GM12878 (cell line): ENCODE data around the gene SHROOM3. TPM values are rescaled to one million over a fixed set of nuclear protein-coding genes. Genes with fewer than 3 reads are reported as not detected.
A peak's percentile ranks its signal among the peaks of the same experiment; 100 is the strongest.

Source experiments
- ATAC-seq: fragments of 200-7000 bp; cut with Tn5 transposase; 3 replicates; pipeline ENCODE4 v1.9.1; 2020; ENCODE audit warnings: mild to moderate bottlenecking, moderate library complexity
- BruUV-seq: library from RNA; stranded (reverse); fragments of 400-500 nt; replicated peaks from 2 replicates; lab custom pipeline; 2021; lab: Mats Ljungman, UMichigan
- CTCF ChIA-PET: fragments of 300-600 bp; sonication (Branson Sonifier 250); formaldehyde crosslinking; extraction: SDS; loops from one replicate; lab custom pipeline; 2021; ENCODE audit warnings: inconsistent platforms; lab: Yijun Ruan, JAX
- POLR2A ChIA-PET: fragments of 350-600 bp; formaldehyde crosslinking; extraction: SDS; loops from one replicate; lab custom pipeline; 2021; ENCODE audit warnings: inconsistent platforms; lab: Charles Lee
- RAD21 ChIA-PET: fragments of 300-600 bp; sonication (Branson Sonifier 250); formaldehyde crosslinking; loops from one replicate; lab custom pipeline; 2023; ENCODE audit warnings: antibody characterized with exemption; ENCODE audit not compliant: unreplicated experiment; lab: Charles Lee
- SMC1A ChIA-PET: fragments of 300-600 bp; sonication (Branson Sonifier 250); formaldehyde crosslinking; loops from one replicate; lab custom pipeline; 2023; ENCODE audit not compliant: unreplicated experiment, uncharacterized antibody; lab: Charles Lee
- DNase-seq: peaks from one replicate; pipeline ENCODE4 v3.0.0-alpha.2; 2011; ENCODE audit warnings: low read depth, low spot score
- FAIRE-seq: peaks from 3 replicates; lab custom pipeline; 2011; peaks lifted over from hg19 to GRCh38; lab: Jason Lieb, UNC
- H2AFZ ChIP-seq: 2 replicates; pipeline ENCODE4 v1.6.0; 2011; ENCODE audit warnings: low read depth, low read length, control low read depth; ENCODE audit not compliant: control insufficient read depth
- H3K27ac ChIP-seq: 2 replicates; pipeline ENCODE4 v1.5.1; 2011; ENCODE audit warnings: control low read depth; ENCODE audit not compliant: control insufficient read depth, insufficient read depth
- H3K27me3 ChIP-seq, 2 experiments: replicated peaks in 1 of 2; 2 replicates each; pipeline versions ENCODE4 v1.6.0 to v1.6.1; 2011; ENCODE audit warnings: low read length in 1 of 2; ENCODE audit not compliant: control insufficient read depth in 2 of 2, insufficient read depth in 2 of 2
- H3K36me3 ChIP-seq, 2 experiments: 2 replicates each; pipeline ENCODE4 v1.5.1; 2011; ENCODE audit warnings: low read length in 1 of 2; ENCODE audit not compliant: control insufficient read depth in 2 of 2, insufficient read depth in 2 of 2
- H3K4me1 ChIP-seq: 2 replicates; pipeline ENCODE4 v1.6.1; 2011; ENCODE audit warnings: mild to moderate bottlenecking, low read length, moderate library complexity, mixed read lengths; ENCODE audit not compliant: control insufficient read depth, insufficient read depth
- H3K4me2 ChIP-seq: 2 replicates; pipeline ENCODE4 v1.6.0; 2011; ENCODE audit warnings: control low read depth; ENCODE audit not compliant: control insufficient read depth, insufficient read depth
- H3K4me3 ChIP-seq: fragments of 200-600 bp; sonication (generic); 2 replicates; pipeline ENCODE4 v1.5.1; 2016
- H3K79me2 ChIP-seq: 2 replicates; pipeline ENCODE4 v1.6.0; 2011; ENCODE audit warnings: low read length; ENCODE audit not compliant: control insufficient read depth, insufficient read depth
- H3K9ac ChIP-seq: 2 replicates; pipeline ENCODE4 v1.8.0; 2011; ENCODE audit warnings: low read length, control low read depth, mixed read lengths; ENCODE audit not compliant: control insufficient read depth, insufficient read depth
- H3K9me3 ChIP-seq: replicated peaks from 3 replicates; pipeline ENCODE4 v1.5.1; 2011; ENCODE audit warnings: mild to moderate bottlenecking, low read length; ENCODE audit not compliant: control insufficient read depth, insufficient read depth
- H4K20me1 ChIP-seq: 2 replicates; pipeline ENCODE4 v1.6.0; 2011; ENCODE audit not compliant: control insufficient read depth, insufficient read depth
- CHD4 ChIP-seq: fragments of 200-600 bp; sonication (generic); IDR thresholded peaks from 2 replicates; pipeline ENCODE4 v1.6.1; 2016; ENCODE audit warnings: mild to moderate bottlenecking
- NR2F1 ChIP-seq: fragments of 450-650 bp; conservative IDR thresholded peaks from 2 replicates; pipeline ENCODE4 v1.6.1; 2017; ENCODE audit warnings: mild to moderate bottlenecking
- PAX8 ChIP-seq: fragments of 450-650 bp; IDR thresholded peaks from 2 replicates; pipeline ENCODE4 v1.6.1; 2017; ENCODE audit warnings: mild to moderate bottlenecking, moderate library complexity
- POLR2A ChIP-seq: IDR thresholded peaks from 2 replicates; pipeline ENCODE4 v1.6.1; 2011; ENCODE audit warnings: low read depth, mild to moderate bottlenecking, low read length
- POLR2AphosphoS5 ChIP-seq: IDR thresholded peaks from 2 replicates; pipeline ENCODE4 v1.6.1; 2011; ENCODE audit warnings: mild to moderate bottlenecking, low read length, inconsistent platforms
- RCOR1 ChIP-seq: conservative IDR thresholded peaks from 2 replicates; pipeline ENCODE4 v1.6.1; 2012; ENCODE audit warnings: low read depth, low read length, improper control_type of control experiment
- SIX5 ChIP-seq: IDR thresholded peaks from 2 replicates; pipeline ENCODE4 v1.6.1; 2011; ENCODE audit warnings: mild to moderate bottlenecking, low read depth, low read length, moderate library complexity; ENCODE audit not compliant: severe bottlenecking
- TCF12 ChIP-seq: IDR thresholded peaks from 2 replicates; pipeline ENCODE4 v1.6.1; 2011; ENCODE audit warnings: low read depth, mild to moderate bottlenecking, low read length
- WGBS: methylation state at CpG from one replicate; pipeline ENCODE4 v1.1.6; 2016; ENCODE audit warnings: low lambda C conversion rate; ENCODE audit not compliant: insufficient replicate concordance, insufficient coverage; ENCODE audit errors: missing lambda C conversion rate; 5-methylcytosine and 5-hydroxymethylcytosine counted together
- in situ Hi-C: fragments of 300-500 bp; cut with MboI; formaldehyde crosslinking; loops from 9 replicates; pipeline ENCODE4 v1.14.3; 2018; ENCODE audit warnings: mixed read lengths
- intact Hi-C: fragments of 100-400 bp; cut with micrococcal nuclease; formaldehyde crosslinking; loops from one replicate; pipeline ENCODE4 v1.14.2; 2022; ENCODE audit not compliant: unreplicated experiment
- polyA plus RNA-seq, 11 experiments: library from polyadenylated mRNA; depleted of rRNA in 4 of 11; unstranded in 6 of 11; stranded (reverse) in 5 of 11; fragments of >200 nt; fragmentation: Nextera tagmentation in 4 of 11; fragmentation: Illumina TruSeq in 1 of 11; extraction: Ambion mirVana in 4 of 11; extraction: Trizol in 1 of 11; gene quantifications; 1 replicate in 1 of 11; 2 replicates in 10 of 11; pipeline versions ENCODE4 v1.2.1 to v1.2.3, GENCODE V29; 2011 to 2016; ENCODE audit warnings: inconsistent platforms in 2 of 11, missing spikeins in 2 of 11, low read depth in 1 of 11
- total RNA-seq, 4 experiments: library from RNA; depleted of rRNA in 3 of 4; stranded (reverse); fragments of >200 nt in 3 of 4; fragmentation: Illumina TruSeq in 1 of 4; extraction: Trizol in 1 of 4; gene quantifications; 2 replicates each; pipeline versions ENCODE4 v1.2.1 to v1.2.3, GENCODE V29; 2013 to 2021
- TF ChIP-seq, protein P1 (sequence below): fragments of 450-650 bp; IDR thresholded peaks from 2 replicates; pipeline ENCODE4 v1.6.1; 2018; ENCODE audit warnings: borderline replicate concordance, mild to moderate bottlenecking; ENCODE audit not compliant: partially characterized antibody
- TF ChIP-seq, protein P2 (sequence below): IDR thresholded peaks from 2 replicates; pipeline ENCODE4 v1.6.1; 2012; ENCODE audit warnings: low read length, inconsistent platforms

SHROOM3 gene
- total and polyA plus RNA-seq, 10 of the 15 experiments (the other 5 are each of a cell fraction or from before 2014, with no cell fraction given), result under 0.01 to 0.29 (median 0.08) TPM; not detected in 1

DNA sequence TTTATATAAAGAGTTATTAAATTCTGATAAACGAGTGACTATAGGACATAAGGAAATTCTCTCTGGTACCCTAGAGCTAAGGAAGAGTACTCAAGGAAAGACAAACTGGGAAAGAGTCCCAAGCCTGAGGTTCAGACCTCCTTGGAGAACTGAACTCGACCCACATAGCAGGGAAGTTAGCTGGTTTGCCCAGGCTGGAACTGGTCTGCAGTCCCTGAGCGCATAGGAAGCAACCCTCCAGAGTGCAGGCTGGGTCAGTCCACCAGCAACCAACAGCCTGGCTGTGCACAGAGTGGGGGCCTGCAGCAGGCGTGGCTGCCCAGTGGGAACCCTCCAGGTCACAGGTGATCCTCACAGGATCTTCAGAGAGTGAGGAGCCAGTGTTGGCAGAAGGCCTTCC, 348.8 kb downstream of the SHROOM3 start:
- Histone ChIP-seq H2AFZ (peak overlapping the region; percentile 5; the same call in 1 of the 2 replicates), H3K36me3 (no peaks in the 10 kb centered on the region), H3K9me3 (no peaks in the 10 kb centered on the region; the same call in 2 of the 3 replicates), H3K4me1 (peaks cover 16% of the 10 kb centered on the region), H3K4me2 (no peak overlapping the region), H3K79me2 (no peaks in the 10 kb centered on the region), H4K20me1 (no peaks in the 10 kb centered on the region), H3K27ac (no peak overlapping the region), H3K9ac (no peak overlapping the region), H3K4me3 (no peak overlapping the region), H3K27me3 (no peaks in the 10 kb centered on the region; a peak in 1 of 4 replicates)
- TF ChIP-seq, protein P1, sequence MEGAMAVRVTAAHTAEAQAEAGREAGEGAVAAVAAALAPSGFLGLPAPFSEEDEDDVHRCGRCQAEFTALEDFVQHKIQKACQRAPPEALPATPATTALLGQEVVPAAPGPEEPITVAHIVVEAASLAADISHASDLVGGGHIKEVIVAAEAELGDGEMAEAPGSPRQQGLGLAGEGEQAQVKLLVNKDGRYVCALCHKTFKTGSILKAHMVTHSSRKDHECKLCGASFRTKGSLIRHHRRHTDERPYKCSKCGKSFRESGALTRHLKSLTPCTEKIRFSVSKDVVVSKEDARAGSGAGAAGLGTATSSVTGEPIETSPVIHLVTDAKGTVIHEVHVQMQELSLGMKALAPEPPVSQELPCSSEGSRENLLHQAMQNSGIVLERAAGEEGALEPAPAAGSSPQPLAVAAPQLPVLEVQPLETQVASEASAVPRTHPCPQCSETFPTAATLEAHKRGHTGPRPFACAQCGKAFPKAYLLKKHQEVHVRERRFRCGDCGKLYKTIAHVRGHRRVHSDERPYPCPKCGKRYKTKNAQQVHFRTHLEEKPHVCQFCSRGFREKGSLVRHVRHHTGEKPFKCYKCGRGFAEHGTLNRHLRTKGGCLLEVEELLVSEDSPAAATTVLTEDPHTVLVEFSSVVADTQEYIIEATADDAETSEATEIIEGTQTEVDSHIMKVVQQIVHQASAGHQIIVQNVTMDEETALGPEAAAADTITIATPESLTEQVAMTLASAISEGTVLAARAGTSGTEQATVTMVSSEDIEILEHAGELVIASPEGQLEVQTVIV, result no peak
- TF ChIP-seq POLR2A (no peak), PAX8 (no peak), TCF12 (no peak), RCOR1 (no peak), POLR2AphosphoS5 (no peak), CHD4 (no peak), SIX5 (no peak), NR2F1 (no peak)
- TF ChIP-seq, protein P2, sequence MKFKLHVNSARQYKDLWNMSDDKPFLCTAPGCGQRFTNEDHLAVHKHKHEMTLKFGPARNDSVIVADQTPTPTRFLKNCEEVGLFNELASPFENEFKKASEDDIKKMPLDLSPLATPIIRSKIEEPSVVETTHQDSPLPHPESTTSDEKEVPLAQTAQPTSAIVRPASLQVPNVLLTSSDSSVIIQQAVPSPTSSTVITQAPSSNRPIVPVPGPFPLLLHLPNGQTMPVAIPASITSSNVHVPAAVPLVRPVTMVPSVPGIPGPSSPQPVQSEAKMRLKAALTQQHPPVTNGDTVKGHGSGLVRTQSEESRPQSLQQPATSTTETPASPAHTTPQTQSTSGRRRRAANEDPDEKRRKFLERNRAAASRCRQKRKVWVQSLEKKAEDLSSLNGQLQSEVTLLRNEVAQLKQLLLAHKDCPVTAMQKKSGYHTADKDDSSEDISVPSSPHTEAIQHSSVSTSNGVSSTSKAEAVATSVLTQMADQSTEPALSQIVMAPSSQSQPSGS, result no peak
- intact Hi-C loops (loop anchor here (10.0 kb wide), 1 partner anchor 161 kb away; the partner anchor contains the start of gene SEPTIN11), in situ Hi-C loops (no loop called here)
- RAD21 ChIA-PET, result no interaction called here
- 47% methylated on average over 4 of the region's 4 CpGs for WGBS
- SMC1A ChIA-PET, result no interaction called here
- POLR2A ChIA-PET, result no interaction called here
- no TSS peak for BruUV-seq
- no peak for DNase-seq
- no peak for FAIRE-seq
- ATAC-seq, result peak; percentile 26; the same call in 1 of the 3 replicates
- CTCF ChIA-PET, result interaction anchor here (1.2 to 1.7 kb wide), 2 partner anchors 260 to 261 kb away, joined by 3 to 4 read pairs; no protein-coding TSS in a partner anchor
